ENCODE data around the gene ULBP3. TPM values are rescaled to one million over a fixed set of nuclear protein-coding genes. Genes with fewer than 3 reads are reported as not detected.

ULBP3 gene
- total RNA-seq, 1 experiment from 2014 or later = 18.4 TPM

DNA sequence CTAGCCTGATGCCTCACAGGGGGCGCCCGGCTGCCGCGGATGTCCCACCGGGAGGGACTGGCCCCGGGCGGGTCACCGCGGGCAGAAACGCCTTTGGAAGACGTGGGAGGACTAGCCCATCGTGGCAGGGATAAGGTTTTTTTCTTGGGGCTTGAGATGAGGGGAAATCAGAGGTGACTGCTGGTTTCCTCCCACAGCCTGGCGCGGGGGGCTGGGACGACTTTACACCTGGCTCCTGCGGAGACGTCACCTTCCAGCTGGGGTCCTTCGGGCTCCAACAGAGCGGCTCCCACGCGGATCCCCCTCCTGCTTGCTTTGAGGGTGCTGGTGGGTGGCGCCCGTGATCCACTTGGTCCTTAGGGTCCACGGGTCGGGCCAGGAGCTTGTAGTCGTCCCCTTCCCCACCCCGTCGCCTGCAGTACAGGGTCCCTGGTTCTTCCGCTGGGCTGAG lies 11.4 kb downstream of the ULBP3 start:
- BruUV-seq (replicated peaks) = no TSS peak
- H3K79me2 ChIP-seq (ENCODE audit: insufficient read depth, low read length) = no peaks in the 10 kb centered on the region
- DNase-seq (ENCODE audit: low read depth, low spot score) (no peak), ATAC-seq (no peak)
- H3K9me2 ChIP-seq (ENCODE audit: insufficient read depth) = no peaks in the 10 kb centered on the region
- H3K4me1 ChIP-seq (ENCODE audit: control insufficient read depth in 1 of 2, insufficient read depth in 2 of 2, low read length in 2 of 2) = no peaks in the 10 kb centered on the region
- ChIA-PET POLR2A (interaction anchor here (0.7 kb wide), 1 partner anchor 715 kb away, joined by 3 read pairs; no protein-coding TSS in a partner anchor), RAD21 (ENCODE audit: low non-redundant PET in 1 of 2, low total read pairs in 2 of 2, uncharacterized antibody in 2 of 2, unreplicated experiment in 2 of 2) (no interaction called here), CTCF (no interaction called here)
- TF ChIP-seq ZFX (IDR thresholded peaks at IDR 0.05) (no peak), RAD21 (IDR thresholded peaks at IDR 0.05; ENCODE audit: low read depth) (no peak), ELF1 (IDR thresholded peaks at IDR 0.05; ENCODE audit: borderline replicate concordance, low read depth) (no peak), JUND (IDR thresholded peaks at IDR 0.05) (no peak), YY1 (IDR thresholded peaks at IDR 0.05; ENCODE audit: extremely low read depth, insufficient replicate concordance, low read depth, low read length) (no peak), SP1 (IDR thresholded peaks at IDR 0.05; ENCODE audit: low read depth) (no peak), SRF (IDR thresholded peaks at IDR 0.05; ENCODE audit: low read depth) (no peak), EZH2phosphoT487 (IDR thresholded peaks at IDR 0.05; ENCODE audit: borderline replicate concordance) (no peak), TCF7L2 (IDR thresholded peaks at IDR 0.05; ENCODE audit: borderline replicate concordance, extremely low read depth, insufficient read depth, insufficient read length) (no peak)
- H3K4me3 ChIP-seq (replicated peaks in 1 of 2; ENCODE audit: low read depth in 1 of 2, low read length in 2 of 2) = no peak overlapping the region
- H3K27me3 ChIP-seq (ENCODE audit: insufficient read depth, low read length) = peaks cover 15% of the 10 kb centered on the region; the same call in 1 of the 2 replicates
- H3K36me3 ChIP-seq (ENCODE audit: control insufficient read depth in 1 of 2, insufficient read depth in 2 of 2, low read length in 2 of 2) = peaks cover 3 to 4% of the 10 kb centered on the region in 2 experiments; a peak in 2 of 4 replicates
- H3K9me3 ChIP-seq (ENCODE audit: control insufficient read depth in 1 of 2, insufficient read depth in 1 of 2, low read depth in 1 of 2, low read length in 2 of 2) = no peaks in the 10 kb centered on the region
- H3K9ac ChIP-seq (ENCODE audit: low read length) = no peak overlapping the region
- H4K20me1 ChIP-seq (ENCODE audit: insufficient read depth) = no peaks in the 10 kb centered on the region
- no peak overlapping the region for H3K27ac ChIP-seq (ENCODE audit: low read depth, low read length)
- H2AFZ ChIP-seq (ENCODE audit: low read depth, low read length, poor library complexity, severe bottlenecking) = no peak overlapping the region
- H3K4me2 ChIP-seq (ENCODE audit: low read length) = no peak overlapping the region
- intact Hi-C loops (cut with micrococcal nuclease) = no loop called here

DNA sequence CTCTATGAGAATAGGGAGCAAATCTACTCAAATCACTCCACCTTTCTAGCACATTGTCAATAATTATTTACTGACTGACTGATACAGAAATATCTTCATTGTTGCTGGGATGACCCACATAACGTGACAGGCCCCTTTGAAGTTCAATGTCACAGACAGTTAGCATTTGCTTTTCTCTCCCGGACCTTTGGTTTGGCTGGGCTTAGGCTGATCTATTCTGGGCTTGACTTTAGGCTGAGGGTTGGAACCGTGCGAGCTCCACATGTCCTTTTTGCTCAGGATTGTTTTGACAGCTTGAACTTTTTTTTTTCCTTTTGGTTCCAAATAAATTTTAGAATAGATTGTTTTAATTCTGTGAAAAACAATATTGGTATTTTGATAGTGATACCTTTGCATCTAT lies 12.0 kb downstream of the ULBP3 start:
- DNase-seq (ENCODE audit: low read depth, low spot score) (no peak), ATAC-seq (no peak)
- H3K27ac ChIP-seq (ENCODE audit: low read depth, low read length) = no peak overlapping the region
- H4K20me1 ChIP-seq (ENCODE audit: insufficient read depth) = no peaks in the 10 kb centered on the region
- ChIA-PET RAD21 (ENCODE audit: low non-redundant PET in 1 of 2, low total read pairs in 2 of 2, uncharacterized antibody in 2 of 2, unreplicated experiment in 2 of 2) (no interaction called here), POLR2A (interaction anchor here (0.7 kb wide), 2 partner anchors 9 to 716 kb away, joined by 3 read pairs; no protein-coding TSS in a partner anchor), CTCF (no interaction called here)
- H3K27me3 ChIP-seq (ENCODE audit: insufficient read depth, low read length) = peaks cover 15% of the 10 kb centered on the region; the same call in 1 of the 2 replicates
- no peak overlapping the region for H3K4me2 ChIP-seq (ENCODE audit: low read length)
- H3K36me3 ChIP-seq (ENCODE audit: control insufficient read depth in 1 of 2, insufficient read depth in 2 of 2, low read length in 2 of 2) = peaks cover 0 to 4% of the 10 kb centered on the region in 2 experiments; a peak in 2 of 4 replicates
- no peak overlapping the region for H2AFZ ChIP-seq (ENCODE audit: low read depth, low read length, poor library complexity, severe bottlenecking)
- intact Hi-C loops (cut with micrococcal nuclease) = no loop called here
- H3K4me3 ChIP-seq (replicated peaks in 1 of 2; ENCODE audit: low read depth in 1 of 2, low read length in 2 of 2) = no peak overlapping the region
- no peaks in the 10 kb centered on the region for H3K79me2 ChIP-seq (ENCODE audit: insufficient read depth, low read length)
- BruUV-seq (replicated peaks) = no TSS peak
- H3K9me3 ChIP-seq (ENCODE audit: control insufficient read depth in 1 of 2, insufficient read depth in 1 of 2, low read depth in 1 of 2, low read length in 2 of 2) = no peaks in the 10 kb centered on the region
- H3K9ac ChIP-seq (ENCODE audit: low read length) = no peak overlapping the region
- no peaks in the 10 kb centered on the region for H3K9me2 ChIP-seq (ENCODE audit: insufficient read depth)
- H3K4me1 ChIP-seq (ENCODE audit: control insufficient read depth in 1 of 2, insufficient read depth in 2 of 2, low read length in 2 of 2) = no peaks in the 10 kb centered on the region
- TF ChIP-seq ZBTB33 (IDR thresholded peaks at IDR 0.05; ENCODE audit: extremely low read depth, insufficient replicate concordance, low read length) = no peak
- no peak for TF ChIP-seq ZFX (IDR thresholded peaks at IDR 0.05)
- TF ChIP-seq CTCF (IDR thresholded peaks at IDR 0.05 in 2 of 3, conservative IDR thresholded peaks at IDR 0.05 in 1 of 3; ENCODE audit: borderline replicate concordance in 1 of 3, insufficient read depth in 1 of 3, low read depth in 2 of 3, low read length in 2 of 3) = no peak
- TF ChIP-seq, protein P1, sequence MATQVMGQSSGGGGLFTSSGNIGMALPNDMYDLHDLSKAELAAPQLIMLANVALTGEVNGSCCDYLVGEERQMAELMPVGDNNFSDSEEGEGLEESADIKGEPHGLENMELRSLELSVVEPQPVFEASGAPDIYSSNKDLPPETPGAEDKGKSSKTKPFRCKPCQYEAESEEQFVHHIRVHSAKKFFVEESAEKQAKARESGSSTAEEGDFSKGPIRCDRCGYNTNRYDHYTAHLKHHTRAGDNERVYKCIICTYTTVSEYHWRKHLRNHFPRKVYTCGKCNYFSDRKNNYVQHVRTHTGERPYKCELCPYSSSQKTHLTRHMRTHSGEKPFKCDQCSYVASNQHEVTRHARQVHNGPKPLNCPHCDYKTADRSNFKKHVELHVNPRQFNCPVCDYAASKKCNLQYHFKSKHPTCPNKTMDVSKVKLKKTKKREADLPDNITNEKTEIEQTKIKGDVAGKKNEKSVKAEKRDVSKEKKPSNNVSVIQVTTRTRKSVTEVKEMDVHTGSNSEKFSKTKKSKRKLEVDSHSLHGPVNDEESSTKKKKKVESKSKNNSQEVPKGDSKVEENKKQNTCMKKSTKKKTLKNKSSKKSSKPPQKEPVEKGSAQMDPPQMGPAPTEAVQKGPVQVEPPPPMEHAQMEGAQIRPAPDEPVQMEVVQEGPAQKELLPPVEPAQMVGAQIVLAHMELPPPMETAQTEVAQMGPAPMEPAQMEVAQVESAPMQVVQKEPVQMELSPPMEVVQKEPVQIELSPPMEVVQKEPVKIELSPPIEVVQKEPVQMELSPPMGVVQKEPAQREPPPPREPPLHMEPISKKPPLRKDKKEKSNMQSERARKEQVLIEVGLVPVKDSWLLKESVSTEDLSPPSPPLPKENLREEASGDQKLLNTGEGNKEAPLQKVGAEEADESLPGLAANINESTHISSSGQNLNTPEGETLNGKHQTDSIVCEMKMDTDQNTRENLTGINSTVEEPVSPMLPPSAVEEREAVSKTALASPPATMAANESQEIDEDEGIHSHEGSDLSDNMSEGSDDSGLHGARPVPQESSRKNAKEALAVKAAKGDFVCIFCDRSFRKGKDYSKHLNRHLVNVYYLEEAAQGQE (IDR thresholded peaks at IDR 0.05; ENCODE audit: low read depth) = no peak
- TF ChIP-seq SRF (IDR thresholded peaks at IDR 0.05; ENCODE audit: low read depth) = no peak

All from HCT116 (cell line).